K562 (cell line): ENCODE measurements around the gene TRIM31. TPM values are rescaled to one million over a fixed set of nuclear protein-coding genes. Genes with fewer than 3 reads are reported as not detected.

Experiments
- ATAC-seq: fragments of 200-7000 bp; cut with Tn5 transposase; 3 replicates; pipeline ENCODE4 v1.9.1; 2020; ENCODE audit warnings: moderate library complexity
- BruUV-seq: library from RNA; stranded (reverse); fragments of 400-500 nt; replicated peaks from 2 replicates; lab custom pipeline; 2021; lab: Mats Ljungman, UMichigan
- CTCF ChIA-PET: fragments of 300-600 bp; formaldehyde crosslinking; extraction: SDS; loops from one replicate; lab custom pipeline; 2021; ENCODE audit warnings: low intra/inter-chr PET ratio; lab: Yijun Ruan, JAX
- POLR2A ChIA-PET: fragments of 300-600, 350-650 bp; sonication (Branson Sonifier 250); formaldehyde crosslinking; extraction: SDS; loops from one replicate; lab custom pipeline; 2021; ENCODE audit warnings: antibody characterized with exemption, inconsistent platforms; lab: Yijun Ruan, JAX
- DNase-seq, 4 experiments: peaks; one replicate each; pipeline versions ENCODE4 v3.0.0 to v3.0.0-alpha.2; 2011 to 2018; ENCODE audit warnings: low spot score in 3 of 4, mixed read lengths in 3 of 4; ENCODE audit errors: extremely low read depth in 1 of 4
- FAIRE-seq: peaks from 2 replicates; lab custom pipeline; 2011; peaks lifted over from hg19 to GRCh38; lab: Jason Lieb, UNC
- H2AFZ ChIP-seq: 2 replicates; pipeline ENCODE4 v1.6.0; 2011; ENCODE audit warnings: low read depth, low read length, control low read depth, inconsistent platforms
- H3K27ac ChIP-seq: fragments of 200-600 bp; 3 replicates; pipeline ENCODE4 v1.8.0; 2011; ENCODE audit warnings: low read depth, mild to moderate bottlenecking, control low read depth, inconsistent platforms, low read length, moderate library complexity, mixed read lengths; ENCODE audit errors: extremely low read depth
- H3K27me3 ChIP-seq, 2 experiments: fragments of 300-600 bp in 1 of 2; 2 replicates in 1 of 2; 3 replicates in 1 of 2; pipeline versions ENCODE4 v1.6.0 to v1.8.0; 2011; ENCODE audit warnings: inconsistent platforms in 2 of 2, low read length in 2 of 2, mild to moderate bottlenecking in 1 of 2, mixed read lengths in 1 of 2, moderate library complexity in 1 of 2; ENCODE audit not compliant: control insufficient read depth in 2 of 2, insufficient read depth in 2 of 2
- H3K36me3 ChIP-seq: fragments of 300-600 bp; 3 replicates; pipeline ENCODE4 v1.8.0; 2011; ENCODE audit warnings: mild to moderate bottlenecking, low read length, inconsistent platforms; ENCODE audit not compliant: control insufficient read depth, insufficient read depth
- H3K4me1 ChIP-seq, 2 experiments: fragments of 200-600 bp in 1 of 2; replicated peaks in 1 of 2; 2 replicates in 1 of 2; 3 replicates in 1 of 2; pipeline versions ENCODE4 v1.5.1 to v1.8.0; 2011; ENCODE audit warnings: inconsistent platforms in 2 of 2, low read length in 2 of 2, mild to moderate bottlenecking in 1 of 2, mixed read lengths in 1 of 2, moderate library complexity in 1 of 2; ENCODE audit not compliant: control insufficient read depth in 2 of 2, insufficient read depth in 2 of 2
- H3K4me2 ChIP-seq: 2 replicates; pipeline ENCODE4 v1.6.1; 2011; ENCODE audit warnings: low read length, control low read depth, inconsistent platforms, mixed read lengths; ENCODE audit not compliant: insufficient read depth
- H3K4me3 ChIP-seq: fragments of 200-600 bp; sonication (generic), shearing (Covaris generic); 2 replicates; pipeline ENCODE4 v1.5.1; 2016; ENCODE audit warnings: control low read depth, inconsistent platforms
- H3K79me2 ChIP-seq: fragments of 200-600 bp; 3 replicates; pipeline ENCODE4 v1.8.0; 2011; ENCODE audit warnings: low read length, inconsistent platforms; ENCODE audit not compliant: control insufficient read depth, insufficient read depth
- H3K9ac ChIP-seq, 2 experiments: 2 replicates each; pipeline versions ENCODE4 v1.6.0 to v1.6.1; 2011; ENCODE audit warnings: low read depth in 2 of 2, low read length in 2 of 2, control low read depth in 1 of 2, inconsistent platforms in 1 of 2, mild to moderate bottlenecking in 1 of 2, mixed read lengths in 1 of 2; ENCODE audit not compliant: insufficient read depth in 1 of 2
- H3K9me1 ChIP-seq: one replicate; pipeline ENCODE4 v1.6.0; 2011; ENCODE audit warnings: inconsistent platforms, mild to moderate bottlenecking, low read length, moderate library complexity; ENCODE audit not compliant: control insufficient read depth, insufficient read depth
- H3K9me3 ChIP-seq: replicated peaks from 2 replicates; pipeline ENCODE4 v1.5.1; 2011; ENCODE audit warnings: low read depth, low read length, inconsistent platforms; ENCODE audit not compliant: control insufficient read depth, insufficient read depth
- H4K20me1 ChIP-seq: replicated peaks from 2 replicates; pipeline ENCODE4 v1.6.1; 2011; ENCODE audit warnings: low read length, inconsistent platforms, mixed read lengths; ENCODE audit not compliant: control insufficient read depth, insufficient read depth
- EP300 ChIP-seq: IDR thresholded peaks from 2 replicates; pipeline ENCODE4 v1.6.1; 2012; ENCODE audit warnings: low read length, improper control_type of control experiment
- HIVEP1 ChIP-seq: fragments of 250-450 bp; sonication (Bioruptor Pico); IDR thresholded peaks from 2 replicates; pipeline ENCODE4 v1.4.0; 2020; ENCODE audit warnings: mild to moderate bottlenecking
- KAT2B ChIP-seq: IDR thresholded peaks from one replicate; pipeline ENCODE4 v1.6.1; 2012; ENCODE audit warnings: low read depth, mild to moderate bottlenecking, control low read depth, inconsistent platforms, low read length, moderate library complexity
- KLF6 ChIP-seq: fragments of 250-450 bp; sonication (Bioruptor Pico); IDR thresholded peaks from 2 replicates; pipeline ENCODE4 v1.4.0; 2020; ENCODE audit warnings: mild to moderate bottlenecking, moderate library complexity, borderline replicate concordance
- NR2C1 ChIP-seq, 2 experiments: fragments of 450-650 bp; IDR thresholded peaks; 2 replicates each; pipeline ENCODE4 v1.6.1; 2017; ENCODE audit warnings: mild to moderate bottlenecking in 2 of 2, antibody characterized with exemption in 1 of 2, inconsistent platforms in 1 of 2, missing compliant biosample characterization in 1 of 2, missing genetic modification characterization in 1 of 2
- RBM22 ChIP-seq: fragments of 200-400 bp; formaldehyde crosslinking; IDR thresholded peaks from 2 replicates; pipeline ENCODE4 v1.6.1; 2018; ENCODE audit warnings: low read length, low read depth; ENCODE audit not compliant: poor library complexity, severe bottlenecking
- RNF2 ChIP-seq: sonication (generic); IDR thresholded peaks from 2 replicates; pipeline ENCODE4 v1.6.1; 2016
- SMAD2 ChIP-seq: fragments of 150-350 bp; IDR thresholded peaks from 2 replicates; pipeline ENCODE4 v1.6.1; 2014; ENCODE audit warnings: low read depth, mild to moderate bottlenecking, low read length
- SOX6 ChIP-seq: fragments of 450-650 bp; IDR thresholded peaks from 2 replicates; pipeline ENCODE4 v1.6.1; 2014; ENCODE audit warnings: mild to moderate bottlenecking
- TFAM ChIP-seq: fragments of 250-450 bp; sonication (Bioruptor Pico); conservative IDR thresholded peaks from 2 replicates; pipeline ENCODE4 v1.5.0; 2021; ENCODE audit warnings: mild to moderate bottlenecking, moderate library complexity
- YY1 ChIP-seq, 3 experiments: IDR thresholded peaks; 2 replicates each; pipeline ENCODE4 v1.6.1; 2011; ENCODE audit warnings: low read length in 2 of 3, mild to moderate bottlenecking in 2 of 3, moderate library complexity in 2 of 3, borderline replicate concordance in 1 of 3, control low read depth in 1 of 3, low read depth in 1 of 3; ENCODE audit not compliant: insufficient read depth in 3 of 3, insufficient replicate concordance in 2 of 3, control insufficient read depth in 1 of 3, insufficient read length in 1 of 3; ENCODE audit errors: extremely low read depth in 1 of 3
- ZNF12 ChIP-seq: sonication (generic); formaldehyde crosslinking; IDR thresholded peaks from 2 replicates; pipeline ENCODE4 v1.4.0; 2020; ENCODE audit warnings: mild to moderate bottlenecking, missing genetic modification reagents
- ZNF324 ChIP-seq: fragments of 250-450 bp; sonication (Bioruptor Pico); IDR thresholded peaks from 2 replicates; pipeline ENCODE4 v1.4.0; 2020; ENCODE audit warnings: mild to moderate bottlenecking
- WGBS: fragments of 100-300 bp; shearing (Covaris generic); methylation state at CpG from one replicate; pipeline ENCODE4 v1.1.6; 2016; ENCODE audit warnings: low coverage, mixed read lengths; ENCODE audit not compliant: insufficient coverage; ENCODE audit errors: missing lambda C conversion rate; 5-methylcytosine and 5-hydroxymethylcytosine counted together
- in situ Hi-C: fragments of 300-500 bp; cut with MboI; formaldehyde crosslinking; loops from 4 replicates; pipeline ENCODE4 v1.15.0; 2018; ENCODE audit warnings: inconsistent platforms, mixed read lengths
- intact Hi-C: fragments of 100-400 bp; cut with micrococcal nuclease; formaldehyde crosslinking; loops from 2 replicates; pipeline ENCODE4 v1.14.2; 2022
- polyA plus RNA-seq, 8 experiments: library from polyadenylated mRNA; depleted of rRNA in 4 of 8; stranded (reverse) in 5 of 8; unstranded in 3 of 8; fragments of >200 nt; fragmentation: Nextera tagmentation in 2 of 8; fragmentation: Illumina TruSeq in 1 of 8; extraction: Ambion mirVana in 2 of 8; extraction: Trizol in 1 of 8; gene quantifications; 2 replicates each; pipeline versions ENCODE4 v1.2.1 to v1.2.3, GENCODE V29; 2011 to 2014; ENCODE audit warnings: inconsistent platforms in 1 of 8, missing spikeins in 1 of 8
- total RNA-seq, 7 experiments: library from RNA; depleted of rRNA in 6 of 7; stranded (reverse); fragments of >200 nt in 6 of 7; fragmentation: Illumina TruSeq in 2 of 7; extraction: Trizol in 2 of 7; gene quantifications; 2 replicates each; pipeline versions ENCODE4 v1.2.1 to v1.2.3, GENCODE V29; 2011 to 2021; ENCODE audit warnings: low replicate concordance in 1 of 7
- TF ChIP-seq, protein P1 (sequence below): fragments of 200-400 bp; formaldehyde crosslinking; IDR thresholded peaks from 2 replicates; pipeline ENCODE4 v1.6.1; 2017; ENCODE audit warnings: mild to moderate bottlenecking, low read depth, low read length, moderate library complexity

The TRIM31 gene
- total and polyA plus RNA-seq, 9 of the 15 experiments (the other 6 are each of a cell fraction or from before 2014, with no cell fraction given), result not detected

DNA sequence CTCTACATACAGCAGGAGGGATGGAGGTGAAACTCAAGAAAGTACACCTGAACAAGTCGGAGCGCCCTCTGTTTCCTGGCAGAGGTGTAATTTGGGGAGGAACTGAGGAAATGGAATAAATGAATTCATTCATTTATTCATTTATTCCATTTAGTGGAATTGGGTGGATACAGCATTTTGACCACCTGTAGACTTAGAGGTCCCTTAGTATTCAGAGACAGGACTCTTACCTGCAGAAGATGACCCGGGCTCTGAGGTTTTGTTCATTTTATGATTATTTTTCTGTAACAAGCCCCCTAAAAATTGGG, 9.1 kb downstream of the TRIM31 start:
- POLR2A ChIA-PET, result interaction anchor here (0.7 to 1.3 kb wide), 5 partner anchors 22 to 139 kb away, joined by 3 to 5 read pairs (median 3); partner anchors contain the start of genes POLR1H and PPP1R11

More for the DNA sequence above, 9.1 kb downstream of the TRIM31 start:
- FAIRE-seq (no peak), ATAC-seq (no peak)
- H3K4me1 ChIP-seq, result peaks cover 22 to 28% of the 10 kb centered on the region in 2 experiments
- H3K4me2 ChIP-seq, result no peak overlapping the region
- peak overlapping the region; percentile 98 for H2AFZ ChIP-seq
- no peak overlapping the region for H3K27ac ChIP-seq
- no TSS peak for BruUV-seq
- peak overlapping the region in 1 of 2 experiments; percentile 80; a peak in 1 of 4 replicates for H3K9ac ChIP-seq
- H3K9me3 ChIP-seq, result no peaks in the 10 kb centered on the region
- in situ Hi-C loops, result no loop called here
- TF ChIP-seq YY1 (IDR thresholded peaks at IDR 0.05; ENCODE audit: borderline replicate concordance in 1 of 3, control insufficient read depth in 1 of 3, extremely low read depth in 1 of 3, insufficient read depth in 3 of 3, insufficient read length in 1 of 3, insufficient replicate concordance in 2 of 3, low read depth in 1 of 3, low read length in 2 of 3) (no peak), HIVEP1 (CRISPR knock-in tag) (no peak), NR2C1 (IDR thresholded peaks at IDR 0.05) (no peak), NR2C1 (tag; IDR thresholded peaks at IDR 0.05) (no peak), ZNF12 (CRISPR knock-in tag) (no peak), RNF2 (no peak), RBM22 (no peak), TFAM (no peak), SOX6 (no peak), SMAD2 (no peak), EP300 (no peak), KLF6 (CRISPR knock-in tag) (no peak), KAT2B (no peak), ZNF324 (no peak)
- TF ChIP-seq, protein P1, sequence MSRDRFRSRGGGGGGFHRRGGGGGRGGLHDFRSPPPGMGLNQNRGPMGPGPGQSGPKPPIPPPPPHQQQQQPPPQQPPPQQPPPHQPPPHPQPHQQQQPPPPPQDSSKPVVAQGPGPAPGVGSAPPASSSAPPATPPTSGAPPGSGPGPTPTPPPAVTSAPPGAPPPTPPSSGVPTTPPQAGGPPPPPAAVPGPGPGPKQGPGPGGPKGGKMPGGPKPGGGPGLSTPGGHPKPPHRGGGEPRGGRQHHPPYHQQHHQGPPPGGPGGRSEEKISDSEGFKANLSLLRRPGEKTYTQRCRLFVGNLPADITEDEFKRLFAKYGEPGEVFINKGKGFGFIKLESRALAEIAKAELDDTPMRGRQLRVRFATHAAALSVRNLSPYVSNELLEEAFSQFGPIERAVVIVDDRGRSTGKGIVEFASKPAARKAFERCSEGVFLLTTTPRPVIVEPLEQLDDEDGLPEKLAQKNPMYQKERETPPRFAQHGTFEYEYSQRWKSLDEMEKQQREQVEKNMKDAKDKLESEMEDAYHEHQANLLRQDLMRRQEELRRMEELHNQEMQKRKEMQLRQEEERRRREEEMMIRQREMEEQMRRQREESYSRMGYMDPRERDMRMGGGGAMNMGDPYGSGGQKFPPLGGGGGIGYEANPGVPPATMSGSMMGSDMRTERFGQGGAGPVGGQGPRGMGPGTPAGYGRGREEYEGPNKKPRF, result no peak
- TF ChIP-seq, all 486 proteins: peak for 0
- Histone ChIP-seq H3K9me1 (no peaks in the 10 kb centered on the region), H3K79me2 (no peaks in the 10 kb centered on the region), H3K27me3 (peaks cover 17 to 31% of the 10 kb centered on the region in 2 experiments), H3K36me3 (no peaks in the 10 kb centered on the region), H4K20me1 (no peaks in the 10 kb centered on the region), H3K4me3 (no peak overlapping the region)
- WGBS, result 11% methylated on average over 3 of the region's 3 CpGs
- DNase-seq, result no peak
- CTCF ChIA-PET, result interaction anchor here (0.9 to 4.2 kb wide), 3 partner anchors 27 to 67 kb away, joined by 4 to 66 read pairs (median 14); no protein-coding TSS in a partner anchor
- intact Hi-C loops, result loop anchor here (1.0 to 10.0 kb wide), 5 partner anchors 27 to 293 kb away; partner anchors contain the start of gene PPP1R11
